Subcutaneous adipose tissue (tissue), 4 donors: Measurements from ENCODE around the gene RXRA. TPM values are rescaled to one million over a fixed set of nuclear protein-coding genes. Genes with fewer than 3 reads are reported as not detected.

Experiments used
- total RNA-seq, 4 donors: library from RNA; depleted of rRNA; stranded (reverse); fragments of >200 nt; gene quantifications; one replicate each; pipeline ENCODE4 v1.1.0, GENCODE V29; 2016
- TF ChIP-seq, protein P1 (sequence below): fragments of 450-650 bp; IDR thresholded peaks from one replicate; pipeline ENCODE4 v1.5.1; 2016; ENCODE audit warnings: low read depth, mild to moderate bottlenecking, control low read depth, antibody characterized with exemption, moderate library complexity

The RXRA gene
- total RNA-seq, 4 donors from 2014 or later, result 39.1 to 141 (median 53.6) TPM

DNA sequence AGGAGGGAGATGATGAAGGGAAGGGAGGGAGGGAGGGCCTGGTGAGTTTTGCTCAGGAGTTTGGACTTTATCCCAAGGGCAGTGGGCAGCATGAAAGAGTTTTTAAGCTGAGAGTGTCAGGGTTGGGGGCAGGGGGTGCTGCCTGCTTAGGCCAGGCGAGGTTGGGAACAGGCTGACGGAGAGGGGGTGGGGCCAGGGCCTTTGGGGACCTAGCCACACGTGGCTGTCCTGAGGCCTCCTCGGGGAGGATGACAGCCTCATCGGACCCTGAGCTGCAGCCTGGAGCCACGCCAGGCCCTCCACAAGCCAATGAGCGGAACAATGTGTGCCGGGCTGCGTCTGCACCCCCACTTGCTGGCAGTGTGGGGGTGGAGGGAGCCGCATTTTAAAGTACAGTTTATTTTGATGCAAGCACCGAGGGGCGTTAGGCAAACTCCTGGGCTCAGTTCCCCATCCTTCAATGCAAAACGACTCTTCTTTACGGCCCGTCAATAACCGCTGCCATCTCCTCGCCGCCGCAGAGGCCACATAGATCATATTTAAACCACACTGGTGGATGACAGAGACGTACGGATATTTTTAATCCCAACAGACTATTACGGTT is 5.3 kb upstream of the RXRA start:
- TF ChIP-seq, protein P1, sequence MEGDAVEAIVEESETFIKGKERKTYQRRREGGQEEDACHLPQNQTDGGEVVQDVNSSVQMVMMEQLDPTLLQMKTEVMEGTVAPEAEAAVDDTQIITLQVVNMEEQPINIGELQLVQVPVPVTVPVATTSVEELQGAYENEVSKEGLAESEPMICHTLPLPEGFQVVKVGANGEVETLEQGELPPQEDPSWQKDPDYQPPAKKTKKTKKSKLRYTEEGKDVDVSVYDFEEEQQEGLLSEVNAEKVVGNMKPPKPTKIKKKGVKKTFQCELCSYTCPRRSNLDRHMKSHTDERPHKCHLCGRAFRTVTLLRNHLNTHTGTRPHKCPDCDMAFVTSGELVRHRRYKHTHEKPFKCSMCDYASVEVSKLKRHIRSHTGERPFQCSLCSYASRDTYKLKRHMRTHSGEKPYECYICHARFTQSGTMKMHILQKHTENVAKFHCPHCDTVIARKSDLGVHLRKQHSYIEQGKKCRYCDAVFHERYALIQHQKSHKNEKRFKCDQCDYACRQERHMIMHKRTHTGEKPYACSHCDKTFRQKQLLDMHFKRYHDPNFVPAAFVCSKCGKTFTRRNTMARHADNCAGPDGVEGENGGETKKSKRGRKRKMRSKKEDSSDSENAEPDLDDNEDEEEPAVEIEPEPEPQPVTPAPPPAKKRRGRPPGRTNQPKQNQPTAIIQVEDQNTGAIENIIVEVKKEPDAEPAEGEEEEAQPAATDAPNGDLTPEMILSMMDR, result no peak

DNA sequence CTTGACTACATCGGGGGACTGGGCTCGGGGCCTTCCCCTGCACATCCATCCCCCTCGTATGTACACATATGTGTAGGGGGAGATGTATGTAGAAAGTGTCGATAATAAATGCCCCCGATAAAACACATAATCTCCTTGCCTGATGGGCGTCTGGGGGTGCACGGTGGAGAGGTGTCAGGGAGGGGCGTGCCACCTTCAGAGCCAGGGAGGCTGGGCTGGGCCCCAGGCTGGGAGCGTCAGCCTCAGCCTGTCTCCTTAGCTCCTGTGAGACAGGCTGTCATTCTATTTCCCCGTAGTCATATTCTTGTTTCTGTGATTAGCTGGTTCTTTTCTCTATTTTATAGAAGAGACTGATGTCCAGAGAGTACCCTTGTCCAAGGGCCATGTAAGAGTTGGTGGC is 4.7 kb upstream of the RXRA start:
- TF ChIP-seq, protein P1, result no peak

DNA sequence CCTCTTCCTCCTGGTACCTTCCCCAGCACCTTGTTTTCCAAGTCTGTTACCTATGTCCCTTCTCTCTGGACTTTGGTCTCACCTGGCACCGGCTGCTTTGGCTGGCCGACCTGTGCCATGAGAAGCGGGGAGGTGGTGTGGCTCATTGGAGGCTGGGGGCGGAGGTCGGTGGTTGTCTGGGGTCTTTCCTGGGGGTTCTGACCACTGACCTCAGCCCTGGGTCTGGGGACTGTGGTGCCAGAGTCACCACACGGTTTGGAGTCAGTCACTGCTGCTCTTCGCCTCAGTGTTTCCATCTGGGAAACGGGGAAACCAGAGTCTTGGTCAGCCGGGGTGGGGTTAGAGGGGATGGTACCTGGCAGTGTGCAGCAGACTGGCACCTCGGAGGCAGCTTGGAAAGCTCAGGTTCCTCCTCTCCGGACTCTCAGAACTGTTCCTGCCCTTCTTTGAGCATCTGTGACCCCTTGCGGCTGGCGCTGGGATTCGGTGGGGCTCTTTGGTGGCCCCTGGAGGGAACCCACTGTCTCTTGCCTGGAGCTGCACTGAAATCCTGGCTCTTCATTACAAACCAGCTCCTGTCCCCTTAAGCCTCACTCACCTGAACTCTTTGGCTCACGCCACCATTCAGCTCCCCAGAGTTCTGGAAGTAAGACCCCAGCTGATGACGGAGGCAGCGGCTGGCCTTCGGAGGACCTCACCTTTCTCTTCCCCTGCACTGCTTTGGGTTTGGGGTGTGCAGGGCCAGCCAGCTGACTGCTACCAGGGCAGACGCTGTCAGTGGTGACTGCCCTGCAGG is 4.1 kb upstream of the RXRA start:
- TF ChIP-seq, protein P1, result no peak

DNA sequence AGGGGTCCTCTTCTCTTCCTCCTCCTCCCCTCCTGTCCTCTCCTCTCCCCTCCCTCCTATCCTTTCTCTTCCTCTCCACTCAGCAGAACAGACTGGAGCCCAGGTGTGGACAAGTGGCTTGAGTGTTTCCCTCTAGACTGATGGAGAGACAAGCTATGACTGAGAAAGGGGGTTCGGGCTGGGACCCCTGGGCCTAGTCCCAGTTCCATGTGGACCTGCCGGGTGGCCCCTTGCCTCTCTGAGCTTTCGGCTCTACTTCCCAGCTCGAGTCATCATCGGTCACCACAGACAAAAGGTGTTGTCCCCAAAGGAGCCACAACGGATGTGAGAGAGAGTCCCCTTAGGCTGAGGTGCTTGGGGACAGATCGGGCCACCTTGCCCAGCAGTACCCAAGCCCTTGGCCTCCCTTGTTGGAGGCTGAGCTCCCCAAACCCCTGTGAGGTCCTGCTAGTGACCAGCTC is 3.4 kb upstream of the RXRA start:
- TF ChIP-seq, protein P1, result no peak

DNA sequence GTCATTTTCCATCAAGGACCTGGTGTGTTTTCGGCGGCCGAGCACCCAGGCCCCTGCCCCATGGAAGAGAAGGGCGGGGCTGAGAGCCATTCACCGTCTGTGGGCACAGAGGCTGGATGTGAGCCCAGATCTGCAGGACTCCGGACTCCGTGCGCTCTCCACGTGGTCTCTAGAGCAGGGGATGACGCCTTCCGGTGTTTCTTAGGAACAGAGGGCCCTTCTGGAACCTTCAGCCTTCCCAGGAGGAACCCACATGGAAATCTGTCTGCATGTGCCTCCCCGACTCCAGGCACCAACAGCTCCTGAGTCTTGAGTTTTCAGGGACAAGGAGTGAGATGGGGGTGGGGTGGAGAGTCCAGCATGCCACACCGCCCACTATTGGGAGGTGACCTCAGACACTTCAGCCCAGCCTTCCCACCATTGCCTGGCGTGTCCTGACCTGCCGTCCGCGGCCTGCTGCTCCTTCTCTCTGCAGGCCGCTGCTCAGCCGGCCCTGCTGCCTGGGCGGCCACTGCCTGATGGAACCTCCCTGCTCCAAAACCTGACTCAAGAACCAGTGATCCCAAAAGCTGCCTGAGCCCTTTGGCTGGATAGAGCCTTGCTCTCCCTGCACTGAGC is 2.4 kb upstream of the RXRA start:
- TF ChIP-seq, protein P1, result no peak

DNA sequence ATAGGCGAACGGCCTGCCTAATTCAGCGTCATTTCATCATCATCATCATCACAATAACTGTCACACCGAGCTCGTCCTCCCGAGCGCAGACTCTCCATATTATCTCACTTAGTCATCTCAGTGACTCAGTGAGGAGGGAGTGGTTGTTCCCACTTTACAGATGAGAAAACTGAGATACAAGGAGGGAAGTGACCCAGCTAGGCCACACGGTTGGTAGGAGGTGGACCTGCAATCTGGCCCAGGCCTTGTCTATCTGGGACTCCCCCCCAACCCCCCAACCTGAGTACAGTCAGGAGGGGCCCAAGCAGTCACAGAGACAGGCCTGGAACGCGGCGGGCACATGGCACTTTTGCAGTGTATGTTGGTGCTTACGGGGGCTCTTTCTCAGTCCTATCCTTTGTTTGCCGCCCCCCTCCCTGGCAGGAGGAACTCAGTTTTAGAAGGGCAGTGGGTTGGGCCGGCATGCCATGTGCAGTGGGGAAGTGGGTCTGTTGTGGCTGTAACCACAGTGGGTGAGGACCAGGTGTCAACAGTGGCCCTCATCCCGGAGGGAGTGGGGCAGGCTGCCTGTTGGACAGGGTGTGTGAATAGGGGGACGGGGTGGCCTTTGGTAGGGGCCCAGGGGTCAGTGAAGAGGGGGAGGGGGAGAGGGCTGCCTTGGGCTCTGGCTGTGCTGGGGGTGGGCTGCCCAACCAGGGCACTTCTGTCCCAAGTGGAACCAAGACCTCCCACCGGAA is 1.7 kb upstream of the RXRA start:
- TF ChIP-seq, protein P1, result no peak
